Measurements from ENCODE around the gene TOP2A.
"Not testable (repeated sequence)": the region's sequence is repeated elsewhere in the genome, so short reads cannot be mapped to it uniquely, and the experiment has no call there.

The TOP2A gene

GRCh38 chr17:40430272-40431230, 12.9 kb upstream of the TOP2A start:
- DNase-seq (ENCODE audit: low read depth, low spot score) = no peak

GRCh38 chr17:40427002-40427491, 9.4 kb upstream of the TOP2A start:
- no peak for DNase-seq (ENCODE audit: low read depth, low spot score)

DNA sequence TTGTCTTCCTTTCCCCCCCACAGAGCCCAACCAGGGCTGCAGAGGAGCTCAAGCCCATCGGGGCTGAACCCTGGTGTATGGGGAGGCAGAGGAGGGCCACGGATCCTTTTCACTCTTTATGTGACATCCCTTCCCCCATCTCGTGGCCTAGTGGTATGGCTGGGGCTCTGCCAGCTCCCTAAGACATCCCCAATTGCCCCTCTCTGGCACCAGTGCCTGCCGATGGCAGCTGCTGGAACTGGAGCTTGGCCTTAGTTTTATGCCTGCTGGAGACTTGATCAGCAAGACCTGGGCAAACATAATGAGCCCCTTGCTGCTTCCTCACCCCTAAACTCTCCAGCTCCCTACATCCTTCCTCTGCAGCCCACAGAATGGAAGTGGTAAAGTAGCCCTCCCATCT, 8.0 kb upstream of the TOP2A start:
- no peak for DNase-seq (ENCODE audit: low read depth, low spot score)

DNA sequence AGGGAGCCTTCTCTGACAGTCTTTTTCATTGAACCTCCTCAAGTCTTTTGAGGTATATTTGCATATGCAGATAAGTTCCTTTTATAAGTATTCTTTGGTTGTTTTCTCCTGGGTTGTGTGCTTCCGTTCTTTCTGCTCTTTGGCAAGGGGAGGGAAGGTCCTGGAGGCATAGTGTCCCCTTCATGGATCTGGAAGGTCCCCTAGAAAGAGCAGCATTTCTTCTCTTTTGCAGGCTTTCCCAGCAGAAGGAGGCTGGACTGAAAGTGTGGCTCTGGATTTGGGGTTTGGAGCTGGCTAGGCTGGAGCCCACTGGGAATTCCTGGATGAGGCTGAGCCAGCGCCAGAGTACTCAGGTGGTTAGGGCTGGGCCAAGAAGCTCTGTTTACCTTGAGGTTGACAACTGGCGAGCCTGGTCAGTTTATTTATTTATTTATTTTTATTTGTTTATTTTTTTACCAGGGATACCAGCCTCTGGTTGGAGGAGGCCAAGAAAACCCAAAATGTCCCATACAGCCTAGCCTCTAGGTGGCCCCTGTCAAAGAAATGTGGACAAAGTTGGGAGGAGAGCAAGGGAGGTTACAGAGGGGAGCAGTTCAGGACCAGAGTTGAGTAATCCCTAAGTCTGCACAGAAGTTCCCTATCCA, 5.4 kb upstream of the TOP2A start:
- peak; percentile 82 for DNase-seq (ENCODE audit: low read depth, low spot score)

GRCh38 chr17:40419559-40420331, 2.0 kb upstream of the TOP2A start:
- DNase-seq (ENCODE audit: low read depth, low spot score) = peak; percentile 31

GRCh38 chr17:40418428-40418706, 671 bp upstream of the TOP2A start:
- no peak for DNase-seq (ENCODE audit: low read depth, low spot score)

DNA sequence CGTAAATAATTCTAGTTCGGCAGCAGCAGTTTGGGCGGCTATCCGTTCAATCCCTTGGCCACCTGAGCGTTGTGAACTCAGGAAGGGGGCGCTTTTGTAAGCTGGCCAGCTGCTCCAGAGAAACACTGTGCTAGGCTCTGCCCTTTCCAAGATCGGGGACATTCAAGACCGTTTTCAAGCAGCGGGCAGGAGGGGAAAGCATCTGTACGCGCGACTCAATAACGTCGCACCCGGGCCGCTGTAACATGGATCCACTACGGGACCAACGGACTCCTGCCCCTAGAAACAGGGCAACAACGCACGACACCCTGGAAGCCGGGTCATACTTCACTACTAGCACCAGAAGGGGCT, 463 bp downstream of the TOP2A start:
- peak; percentile 50 for DNase-seq (ENCODE audit: low read depth, low spot score)

GRCh38 chr17:40416671-40417070, 1.0 kb downstream of the TOP2A start:
- DNase-seq (ENCODE audit: low read depth, low spot score) = no peak

- DNase-seq (ENCODE audit: low read depth, low spot score) = no peak
Observed at GRCh38 chr17:40415390-40415789, 2.3 kb downstream of the TOP2A start.

DNA sequence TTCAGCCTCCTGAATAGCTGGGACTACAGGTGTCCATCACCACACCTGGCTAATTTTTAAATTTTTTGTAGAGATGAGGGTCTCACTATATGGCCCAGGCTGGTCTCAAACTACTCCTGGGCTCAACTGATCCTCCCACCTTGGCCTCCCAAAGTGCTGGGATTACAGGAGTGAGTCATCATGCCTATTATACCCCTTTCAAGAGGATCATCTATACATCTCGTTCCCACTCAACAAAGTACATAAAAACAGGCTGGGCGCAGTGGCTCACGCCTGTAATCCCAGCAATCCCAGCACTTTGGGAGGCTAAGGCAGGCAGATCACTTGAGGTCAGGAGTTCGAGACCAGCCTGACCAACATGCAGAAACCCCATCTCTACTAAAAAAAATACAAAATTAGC, 3.4 kb downstream of the TOP2A start:
- DNase-seq (ENCODE audit: low read depth, low spot score) = not testable (repeated sequence)

DNA sequence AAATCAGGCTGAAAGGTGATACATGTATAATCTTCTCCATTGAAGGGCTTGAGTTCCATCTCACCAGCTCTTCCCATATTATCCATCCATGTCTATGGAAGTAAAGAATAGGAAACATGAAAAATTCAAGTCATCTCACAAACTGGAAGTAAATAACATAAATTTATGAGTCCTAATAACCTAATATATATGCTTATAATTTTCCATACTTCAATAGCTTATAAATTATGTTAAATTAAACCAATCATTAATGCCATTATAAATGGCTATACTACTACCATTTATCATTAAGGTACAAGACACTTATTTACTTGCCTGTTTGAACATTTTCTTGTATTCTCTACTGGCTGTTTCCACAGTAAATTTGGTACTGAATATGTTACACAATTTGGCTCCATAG, 4.8 kb downstream of the TOP2A start:
- no peak for DNase-seq (ENCODE audit: low read depth, low spot score)

GRCh38 chr17:40411821-40412220, 5.9 kb downstream of the TOP2A start:
- DNase-seq (ENCODE audit: low read depth, low spot score) = no peak

DNA sequence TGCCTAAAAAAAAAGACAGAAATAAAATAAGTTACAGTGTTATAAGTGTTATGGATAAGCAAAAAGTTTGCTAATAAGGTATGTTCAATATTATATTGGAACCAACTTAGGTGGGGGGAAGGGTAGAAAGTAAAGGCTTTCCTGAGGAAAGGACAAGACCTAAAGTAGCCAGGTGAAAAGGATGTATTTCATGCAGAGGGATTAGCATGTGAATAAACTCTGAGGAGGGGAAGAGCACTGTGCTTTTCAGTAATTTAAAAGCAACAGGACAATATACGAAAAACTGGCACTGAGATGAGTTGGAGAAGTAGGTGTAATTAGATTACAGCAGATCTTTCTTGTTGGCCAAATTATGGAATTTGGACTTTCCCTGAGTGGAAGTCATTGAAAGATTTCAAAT, 7.6 kb downstream of the TOP2A start:
- DNase-seq (ENCODE audit: low read depth, low spot score) = no peak

DNA sequence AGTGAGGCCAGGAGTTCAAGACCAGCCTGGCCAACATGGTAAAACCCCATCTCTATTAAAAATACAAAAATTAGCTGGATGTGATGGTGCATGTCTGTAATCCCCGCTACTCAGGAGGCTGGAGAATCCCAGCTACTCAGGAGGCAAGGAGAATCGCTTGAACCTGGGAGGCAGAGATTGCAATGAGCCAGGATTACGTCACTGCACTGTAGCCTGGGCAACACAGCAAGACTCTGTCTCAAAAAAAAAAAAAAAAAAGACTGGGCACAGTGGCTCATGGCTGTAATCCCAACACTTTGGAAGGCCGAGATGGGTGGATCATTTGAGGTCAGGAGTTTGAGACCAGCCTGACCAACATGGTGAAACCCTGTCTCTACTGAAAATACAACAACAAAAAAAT, 8.2 kb downstream of the TOP2A start:
- DNase-seq (ENCODE audit: low read depth, low spot score) = not testable (repeated sequence)

GRCh38 chr17:40407460-40407859, 10.2 kb downstream of the TOP2A start:
- no peak for DNase-seq (ENCODE audit: low read depth, low spot score)

GRCh38 chr17:40404003-40404402, 13.7 kb downstream of the TOP2A start:
- no peak for DNase-seq (ENCODE audit: low read depth, low spot score)

- no peak for DNase-seq (ENCODE audit: low read depth, low spot score)
Observed at GRCh38 chr17:40402668-40403067, 15.0 kb downstream of the TOP2A start.

- no peak for DNase-seq (ENCODE audit: low read depth, low spot score)
Observed at GRCh38 chr17:40399185-40399584, 18.5 kb downstream of the TOP2A start.

GRCh38 chr17:40386555-40386954, 31.1 kb downstream of the TOP2A start:
- DNase-seq (ENCODE audit: low read depth, low spot score) = not testable (repeated sequence)

GRCh38 chr17:40382251-40382650, 35.4 kb downstream of the TOP2A start:
- DNase-seq (ENCODE audit: low read depth, low spot score) = no peak

GRCh38 chr17:40378966-40379365, 38.7 kb downstream of the TOP2A start:
- no peak for DNase-seq (ENCODE audit: low read depth, low spot score)

- no peak for DNase-seq (ENCODE audit: low read depth, low spot score)
Observed at GRCh38 chr17:40377832-40378231, 39.9 kb downstream of the TOP2A start.

Measured in ELF-1 (cell line).